Medulla oblongata (tissue), 1 donor: Measurements from ENCODE around the gene ARV1.

Experiments used
- DNase-seq: peaks from one replicate; pipeline ENCODE4 v3.0.0-alpha.2; 2015; ENCODE audit errors: extremely low spot score

Gene ARV1

GRCh38 chr1:230978491-230979388 lies at the start of gene ARV1, which contains the start of gene TTC13:
TSS of gene ARV1 (plus strand) at chr1:230979094. CDS start at chr1:230979106, 12 bp downstream.
TSS of gene TTC13 (minus strand) at chr1:230978861. CDS start at chr1:230978830, 31 bp downstream.
- peak; percentile 99 for DNase-seq

GRCh38 chr1:230930986-230931385 lies 47.9 kb upstream of the ARV1 start:
- no peak for DNase-seq

- no peak for DNase-seq
These were observed 43.0 kb upstream of the ARV1 start for GRCh38 chr1:230935852-230936251.

GRCh38 chr1:230936475-230936874 lies 42.4 kb upstream of the ARV1 start:
- DNase-seq = no peak

GRCh38 chr1:230937371-230937770 lies 41.5 kb upstream of the ARV1 start:
- DNase-seq = no peak

GRCh38 chr1:230938924-230939368 lies 39.9 kb upstream of the ARV1 start:
- DNase-seq = no peak

GRCh38 chr1:230939806-230940489 lies 38.9 kb upstream of the ARV1 start:
- DNase-seq = no peak

GRCh38 chr1:230940848-230941247 lies 38.0 kb upstream of the ARV1 start:
- no peak for DNase-seq

DNA sequence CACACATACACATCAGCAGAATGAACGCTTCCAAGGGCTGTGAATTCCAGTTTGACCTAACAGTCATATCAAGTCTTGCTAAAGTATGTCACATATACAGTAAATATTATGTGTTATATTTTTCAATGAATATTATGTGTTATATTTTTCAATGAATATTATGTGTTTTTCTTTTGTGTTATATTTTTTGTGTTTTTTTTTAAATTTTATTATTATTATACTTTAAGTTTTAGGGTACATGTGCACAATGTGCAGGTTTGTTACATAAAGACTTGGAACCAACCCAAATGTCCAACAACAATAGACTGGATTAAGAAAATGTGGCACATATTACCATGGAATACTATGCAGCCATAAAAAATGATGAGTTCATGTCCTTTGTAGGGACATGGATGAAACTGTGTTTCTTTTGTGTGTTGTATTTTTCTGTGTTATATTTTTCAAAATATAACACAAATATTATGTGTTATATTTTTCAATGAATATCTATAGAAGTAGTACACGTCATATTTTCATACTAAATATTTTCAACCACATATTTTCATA lies 35.8 kb upstream of the ARV1 start:
- no peak for DNase-seq

DNA sequence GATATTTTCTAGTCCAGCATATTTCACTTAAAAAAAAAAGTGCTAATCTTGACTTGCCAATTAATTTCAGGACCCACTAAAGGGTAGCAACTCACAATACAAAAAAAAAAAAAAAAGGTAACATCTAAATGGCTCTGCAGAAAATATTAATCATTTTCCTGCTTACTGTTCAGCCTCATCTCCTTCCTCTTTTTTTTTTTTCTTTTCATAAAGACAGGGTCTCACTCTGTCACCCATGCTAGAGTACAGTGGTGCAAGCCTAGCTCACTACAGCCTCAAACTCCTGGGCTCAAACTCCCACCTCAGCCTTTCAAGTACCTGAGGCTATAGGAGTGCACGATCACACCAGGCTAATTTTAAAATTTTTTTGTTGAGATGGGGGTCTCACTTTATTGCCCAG lies 30.6 kb upstream of the ARV1 start:
- no peak for DNase-seq

DNA sequence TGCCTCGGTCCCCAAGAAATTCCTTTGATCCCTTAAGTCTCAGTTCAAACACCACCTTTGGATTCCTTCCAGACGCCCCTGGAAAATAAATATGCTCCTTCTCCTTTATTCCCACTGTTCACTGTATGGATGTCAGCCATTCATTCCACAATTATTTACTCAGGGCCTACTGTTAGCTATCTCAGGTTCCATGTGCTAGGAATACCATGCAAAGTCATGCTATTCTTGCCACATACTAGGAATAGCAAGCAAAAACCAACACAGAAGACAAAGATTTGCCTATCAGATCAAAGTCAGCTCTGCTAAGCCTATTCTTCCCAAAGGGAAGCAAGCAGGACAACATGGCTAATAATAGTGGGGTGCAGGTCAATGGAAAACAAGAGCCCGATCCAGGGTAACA lies 30.0 kb upstream of the ARV1 start:
- DNase-seq = no peak

- no peak for DNase-seq
These were observed 28.5 kb upstream of the ARV1 start for GRCh38 chr1:230950404-230950803.

- no peak for DNase-seq
These were observed 21.3 kb upstream of the ARV1 start for GRCh38 chr1:230957580-230957989.

- no peak for DNase-seq
These were observed 20.5 kb upstream of the ARV1 start for GRCh38 chr1:230958370-230958769.

GRCh38 chr1:230964896-230965295 lies 14.0 kb upstream of the ARV1 start:
- DNase-seq = no peak

DNA sequence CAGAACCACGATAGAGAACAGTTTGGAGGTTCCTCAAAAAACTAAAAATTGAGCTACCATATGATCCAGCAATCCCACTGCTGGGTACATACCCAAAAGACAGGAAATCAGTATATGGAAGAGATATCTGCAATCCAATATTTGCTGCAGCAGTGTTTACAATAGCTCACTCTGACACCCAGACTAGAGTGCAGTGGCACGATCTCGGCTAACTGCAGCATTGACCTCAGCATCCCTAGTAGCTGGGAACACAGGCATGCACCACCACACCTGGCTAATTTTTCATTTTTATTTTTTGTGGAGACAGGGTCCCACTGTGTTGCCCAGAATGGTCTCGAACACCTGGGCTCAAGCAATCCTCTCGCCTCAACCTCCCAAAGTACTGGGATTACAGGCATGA lies 13.4 kb upstream of the ARV1 start:
- DNase-seq = no peak

DNA sequence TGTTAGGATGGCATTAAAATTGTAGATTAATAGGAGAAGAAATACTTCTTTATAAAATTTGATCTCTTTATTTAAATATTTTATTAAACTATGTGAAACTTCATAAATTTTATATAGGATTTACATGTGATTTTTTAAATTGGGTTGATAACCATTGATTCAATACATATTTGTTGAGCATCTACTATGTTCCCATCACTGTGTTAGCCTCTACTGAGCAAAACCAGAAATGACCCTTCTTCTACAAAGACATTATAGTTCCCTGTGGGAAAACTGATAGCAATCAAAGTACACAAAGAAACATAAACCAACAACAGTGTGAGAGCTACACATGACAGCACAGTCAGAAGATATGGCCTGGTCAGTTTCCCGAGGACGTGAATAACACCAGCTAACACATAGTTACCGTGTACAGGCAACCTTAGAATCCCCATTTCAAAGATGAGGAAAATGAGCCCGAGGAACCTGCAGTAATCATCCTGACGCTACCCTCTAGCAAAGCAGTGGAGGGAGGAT lies 12.5 kb upstream of the ARV1 start:
- no peak for DNase-seq

GRCh38 chr1:230970432-230970831 lies 8.5 kb upstream of the ARV1 start:
- DNase-seq = no peak

DNA sequence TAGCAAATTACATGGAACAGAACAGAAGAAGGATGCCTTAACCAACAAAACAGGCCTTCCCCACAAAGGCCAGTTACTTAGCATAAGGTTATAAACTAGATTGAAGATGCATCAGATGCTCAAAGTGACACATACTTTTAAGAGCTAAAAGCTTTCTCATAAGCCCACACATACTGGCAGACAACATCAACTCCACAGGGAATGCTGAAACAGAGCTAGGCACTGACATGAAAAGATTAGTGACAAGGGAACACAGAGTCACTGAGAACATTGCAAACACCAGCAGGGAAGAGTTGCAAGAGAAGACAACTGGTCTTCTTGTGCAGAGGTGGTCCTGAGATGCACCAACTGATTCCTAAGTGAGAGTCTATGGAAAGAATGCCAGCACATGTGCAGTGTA lies 7.1 kb upstream of the ARV1 start:
- DNase-seq = no peak

DNA sequence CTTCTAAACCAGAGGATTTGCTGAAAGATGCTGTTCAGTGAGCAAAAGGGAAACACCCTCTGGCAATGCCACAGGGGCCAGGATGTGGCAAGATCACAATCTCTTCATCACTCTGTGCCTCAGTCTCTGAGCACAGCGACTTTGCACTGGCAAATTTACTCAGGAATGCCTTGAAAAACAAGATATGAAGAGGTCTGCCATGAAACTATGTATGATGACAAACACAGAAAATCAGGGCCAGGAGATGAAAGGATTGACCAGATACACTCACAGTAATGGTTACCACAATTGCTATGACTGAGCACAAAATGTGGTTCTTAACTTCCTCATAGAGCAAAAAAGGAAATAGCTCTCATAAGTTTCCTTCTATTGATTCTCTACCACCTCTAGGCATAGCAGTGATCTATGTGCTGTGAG lies 6.0 kb upstream of the ARV1 start:
- DNase-seq = peak; percentile 27

GRCh38 chr1:230975636-230976035 lies 3.3 kb upstream of the ARV1 start:
- DNase-seq = no peak

DNA sequence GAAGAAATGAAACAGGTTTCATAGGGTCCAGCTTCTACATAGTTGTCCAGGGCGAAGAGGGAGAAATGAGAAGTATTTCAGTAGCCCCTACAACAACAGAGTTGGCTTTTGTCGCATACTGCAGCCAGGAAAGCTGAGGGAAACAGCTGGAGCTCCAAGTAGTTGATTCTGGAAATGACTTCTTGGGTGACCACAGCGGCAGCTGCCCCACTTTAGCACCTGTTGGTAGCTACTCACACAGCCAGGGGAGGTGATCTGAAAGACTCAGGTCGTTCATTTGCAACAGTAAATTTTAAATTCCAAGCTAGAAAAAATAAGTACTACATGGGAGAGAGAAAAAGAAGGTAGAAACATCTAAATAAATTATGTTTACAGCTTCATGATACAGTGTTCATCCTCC lies 2.5 kb upstream of the ARV1 start:
- no peak for DNase-seq
